CD14-positive monocyte (primary cell): ENCODE measurements around the gene CDH4. TPM values are rescaled to one million over a fixed set of nuclear protein-coding genes. Genes with fewer than 3 reads are reported as not detected.

Source experiments
- DNase-seq, 3 donors: peaks; one replicate each; pipeline ENCODE4 v3.0.0-alpha.2; 2011 to 2022
- H2AFZ ChIP-seq: 2 replicates; pipeline ENCODE4 v1.6.0; 2012; ENCODE audit warnings: mild to moderate bottlenecking, low read depth, low read length, inconsistent platforms; ENCODE audit not compliant: insufficient read depth, poor library complexity, severe bottlenecking
- H3K27ac ChIP-seq, 2 donors: 1 replicate in 1 of 2; 2 replicates in 1 of 2; pipeline ENCODE4 v1.5.1; 2012 to 2013; ENCODE audit warnings: low read length in 2 of 2, control low read depth in 1 of 2, inconsistent platforms in 1 of 2, low read depth in 1 of 2, mild to moderate bottlenecking in 1 of 2
- H3K27me3 ChIP-seq, 2 donors: one replicate each; pipeline versions ENCODE4 v1.6.0 to v1.6.1; 2011 to 2013; ENCODE audit warnings: low read length in 2 of 2; ENCODE audit not compliant: control insufficient read depth in 2 of 2, insufficient read depth in 2 of 2
- H3K36me3 ChIP-seq, 2 donors: replicated peaks in 1 of 2; 1 replicate in 1 of 2; 2 replicates in 1 of 2; pipeline versions ENCODE4 v1.5.1 to v1.6.1; 2012 to 2013; ENCODE audit warnings: low read length in 2 of 2, control low read depth in 1 of 2, inconsistent platforms in 1 of 2, mild to moderate bottlenecking in 1 of 2; ENCODE audit not compliant: insufficient read depth in 2 of 2, control insufficient read depth in 1 of 2
- H3K4me1 ChIP-seq, 2 donors: 1 replicate in 1 of 2; 2 replicates in 1 of 2; pipeline versions ENCODE4 v1.5.1 to v1.6.1; 2012 to 2013; ENCODE audit warnings: low read length in 2 of 2, control low read depth in 1 of 2, inconsistent platforms in 1 of 2, mild to moderate bottlenecking in 1 of 2, moderate library complexity in 1 of 2; ENCODE audit not compliant: insufficient read depth in 2 of 2, control insufficient read depth in 1 of 2
- H3K4me2 ChIP-seq: replicated peaks from 2 replicates; pipeline ENCODE3; 2012; ENCODE audit warnings: low read length, moderate library complexity, mild to moderate bottlenecking; ENCODE audit not compliant: poor library complexity, severe bottlenecking; ENCODE audit errors: extremely low read depth
- H3K4me3 ChIP-seq, 3 experiments: fragments of 200-600 bp in 1 of 3; sonication (generic) in 1 of 3; replicated peaks in 1 of 3; 1 replicate in 2 of 3; 2 replicates in 1 of 3; pipeline ENCODE4 v1.5.1; 2011 to 2013; ENCODE audit warnings: low read length in 3 of 3, mild to moderate bottlenecking in 3 of 3, control low read depth in 2 of 3, low read depth in 2 of 3, inconsistent platforms in 1 of 3, moderate library complexity in 1 of 3
- H3K79me2 ChIP-seq: 2 replicates; pipeline ENCODE4 v1.6.0; 2012; ENCODE audit warnings: mild to moderate bottlenecking, control low read depth, inconsistent platforms, low read length, moderate library complexity; ENCODE audit not compliant: insufficient read depth
- H3K9ac ChIP-seq: 2 replicates; pipeline ENCODE4 v1.6.0; 2017; ENCODE audit warnings: low read length, mild to moderate bottlenecking; ENCODE audit not compliant: insufficient read depth, poor library complexity, severe bottlenecking
- H3K9me3 ChIP-seq, 2 donors: replicated peaks in 1 of 2; 1 replicate in 1 of 2; 2 replicates in 1 of 2; pipeline versions ENCODE4 v1.5.1 to v1.6.1; 2012 to 2013; ENCODE audit warnings: low read length in 2 of 2, control low read depth in 1 of 2; ENCODE audit not compliant: control insufficient read depth in 1 of 2, insufficient read depth in 1 of 2
- H4K20me1 ChIP-seq: 2 replicates; pipeline ENCODE4 v1.6.0; 2012; ENCODE audit warnings: mild to moderate bottlenecking, low read length, control low read depth, moderate library complexity; ENCODE audit not compliant: insufficient read depth
- H3K27ac Mint-ChIP-seq, 7 donors: one replicate each; pipeline ENCODE4 v1.8.0; 2020; ENCODE audit warnings: mild to moderate bottlenecking in 7 of 7, mixed read lengths in 7 of 7, moderate library complexity in 6 of 7, inconsistent platforms in 2 of 7
- H3K27me3 Mint-ChIP-seq, 3 donors: one replicate each; pipeline ENCODE4 v1.8.0; 2021 to 2022; ENCODE audit warnings: low read depth in 3 of 3, mild to moderate bottlenecking in 3 of 3, mixed read lengths in 3 of 3, moderate library complexity in 3 of 3, inconsistent platforms in 1 of 3
- H3K36me3 Mint-ChIP-seq, 2 donors: one replicate each; pipeline ENCODE4 v1.8.0; 2020; ENCODE audit warnings: mixed read lengths in 2 of 2, inconsistent platforms in 1 of 2, mild to moderate bottlenecking in 1 of 2
- H3K4me1 Mint-ChIP-seq: one replicate; pipeline ENCODE4 v1.8.0; 2020; ENCODE audit warnings: mild to moderate bottlenecking, mixed read lengths
- H3K4me3 Mint-ChIP-seq, 2 donors: one replicate each; pipeline ENCODE4 v1.8.0; 2020; ENCODE audit warnings: mild to moderate bottlenecking in 2 of 2, mixed read lengths in 2 of 2, moderate library complexity in 1 of 2
- H3K9me3 Mint-ChIP-seq, 7 donors: one replicate each; pipeline ENCODE4 v1.8.0; 2020 to 2022; ENCODE audit warnings: mixed read lengths in 7 of 7, mild to moderate bottlenecking in 6 of 7, moderate library complexity in 6 of 7, inconsistent platforms in 2 of 7
- WGBS: methylation state at CpG from one replicate; pipeline ENCODE4 v1.1.5; 2013; ENCODE audit warnings: missing lambda C conversion rate; ENCODE audit not compliant: insufficient coverage; 5-methylcytosine and 5-hydroxymethylcytosine counted together
- intact Hi-C, 2 donors: fragments of 100-400 bp; cut with micrococcal nuclease; formaldehyde crosslinking; loops; one replicate each; pipeline versions ENCODE4 v1.15.0 to v1.15.1; 2023
- polyA plus RNA-seq, 3 donors: library from polyadenylated mRNA; depleted of rRNA in 1 of 3; unstranded in 2 of 3; stranded (reverse) in 1 of 3; fragments of 300-500 nt in 2 of 3; fragments of >200 nt in 1 of 3; fragmentation: Illumina TruSeq in 2 of 3; gene quantifications; 1 replicate in 2 of 3; 2 replicates in 1 of 3; pipeline ENCODE4 v1.2.3, GENCODE V29; 2012 to 2021
- TF ChIP-seq, protein P1 (sequence below): fragments of 200-600 bp; IDR thresholded peaks from one replicate; pipeline ENCODE4 v1.8.0; 2022; ENCODE audit warnings: antibody characterized with exemption, mild to moderate bottlenecking

CDH4 gene
- polyA plus RNA-seq, 3 donors: not detected

DNA sequence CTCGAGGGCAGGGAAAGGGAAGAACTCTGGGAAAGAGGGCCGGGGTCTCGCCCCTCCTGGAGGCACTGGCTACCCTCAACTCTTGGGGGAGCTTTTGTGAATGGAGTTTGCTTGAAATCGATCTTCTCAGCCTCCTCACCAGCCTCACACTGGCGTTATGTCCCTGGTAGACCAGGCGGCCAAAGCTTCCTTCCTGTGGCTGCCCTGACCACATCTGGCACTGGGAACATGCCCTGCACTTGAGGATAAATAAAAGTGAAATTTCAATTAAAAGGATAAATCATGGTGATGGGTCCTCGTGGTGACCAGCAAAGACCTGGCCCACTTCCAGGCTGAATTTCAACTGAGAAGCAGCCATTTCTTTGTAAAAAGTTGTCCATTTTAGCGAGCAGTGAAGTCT, 578.9 kb downstream of the CDH4 start:
- intact Hi-C loops: no loop called here
- no peak overlapping the region for H2AFZ ChIP-seq
- H3K27ac ChIP-seq: no peak overlapping the region
- no peaks in the 10 kb centered on the region for H3K36me3 Mint-ChIP-seq
- no peaks in the 10 kb centered on the region for H3K27me3 ChIP-seq
- no peak overlapping the region for H3K4me2 ChIP-seq
- H3K9me3 Mint-ChIP-seq: peaks cover 0 to 50% (median 20%) of the 10 kb centered on the region in 7 donors
- H3K9ac ChIP-seq: no peak overlapping the region
- H3K4me1 Mint-ChIP-seq: peaks cover 4% of the 10 kb centered on the region
- H3K27me3 Mint-ChIP-seq: peaks cover 0 to 40% (median 4%) of the 10 kb centered on the region in 3 donors
- H3K4me3 ChIP-seq: no peak overlapping the region
- no peak overlapping the region for H3K27ac Mint-ChIP-seq
- TF ChIP-seq, protein P1, sequence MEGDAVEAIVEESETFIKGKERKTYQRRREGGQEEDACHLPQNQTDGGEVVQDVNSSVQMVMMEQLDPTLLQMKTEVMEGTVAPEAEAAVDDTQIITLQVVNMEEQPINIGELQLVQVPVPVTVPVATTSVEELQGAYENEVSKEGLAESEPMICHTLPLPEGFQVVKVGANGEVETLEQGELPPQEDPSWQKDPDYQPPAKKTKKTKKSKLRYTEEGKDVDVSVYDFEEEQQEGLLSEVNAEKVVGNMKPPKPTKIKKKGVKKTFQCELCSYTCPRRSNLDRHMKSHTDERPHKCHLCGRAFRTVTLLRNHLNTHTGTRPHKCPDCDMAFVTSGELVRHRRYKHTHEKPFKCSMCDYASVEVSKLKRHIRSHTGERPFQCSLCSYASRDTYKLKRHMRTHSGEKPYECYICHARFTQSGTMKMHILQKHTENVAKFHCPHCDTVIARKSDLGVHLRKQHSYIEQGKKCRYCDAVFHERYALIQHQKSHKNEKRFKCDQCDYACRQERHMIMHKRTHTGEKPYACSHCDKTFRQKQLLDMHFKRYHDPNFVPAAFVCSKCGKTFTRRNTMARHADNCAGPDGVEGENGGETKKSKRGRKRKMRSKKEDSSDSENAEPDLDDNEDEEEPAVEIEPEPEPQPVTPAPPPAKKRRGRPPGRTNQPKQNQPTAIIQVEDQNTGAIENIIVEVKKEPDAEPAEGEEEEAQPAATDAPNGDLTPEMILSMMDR: no peak
- no peaks in the 10 kb centered on the region for H3K36me3 ChIP-seq
- H3K4me1 ChIP-seq: no peaks in the 10 kb centered on the region
- H4K20me1 ChIP-seq: no peaks in the 10 kb centered on the region
- 21% methylated on average over 3 of the region's 8 CpGs for WGBS
- H3K4me3 Mint-ChIP-seq: no peak overlapping the region
- H3K79me2 ChIP-seq: no peaks in the 10 kb centered on the region
- peaks cover 0 to 85% of the 10 kb centered on the region in 2 donors for H3K9me3 ChIP-seq
- DNase-seq: no peak

GRCh38 chr20:61832181-61832580, 580.1 kb downstream of the CDH4 start:
- H3K4me2 ChIP-seq: no peak overlapping the region
- WGBS: 88% methylated on average over 1 of the region's 2 CpGs
- no peaks in the 10 kb centered on the region for H3K4me1 ChIP-seq
- no peak overlapping the region for H3K9ac ChIP-seq
- H3K36me3 Mint-ChIP-seq: no peaks in the 10 kb centered on the region
- no peaks in the 10 kb centered on the region for H3K36me3 ChIP-seq
- H3K9me3 Mint-ChIP-seq: peaks cover 0 to 44% (median 18%) of the 10 kb centered on the region in 7 donors
- H3K4me3 Mint-ChIP-seq: no peak overlapping the region
- peaks cover 4% of the 10 kb centered on the region for H3K4me1 Mint-ChIP-seq
- peaks cover 0 to 40% (median 4%) of the 10 kb centered on the region in 3 donors for H3K27me3 Mint-ChIP-seq
- no peak overlapping the region for H3K27ac Mint-ChIP-seq
- no peak for DNase-seq
- no peaks in the 10 kb centered on the region for H3K27me3 ChIP-seq
- peaks cover 0 to 86% of the 10 kb centered on the region in 2 donors for H3K9me3 ChIP-seq
- intact Hi-C loops: no loop called here
- no peaks in the 10 kb centered on the region for H3K79me2 ChIP-seq
- no peak overlapping the region for H2AFZ ChIP-seq
- H4K20me1 ChIP-seq: no peaks in the 10 kb centered on the region
- H3K27ac ChIP-seq: no peak overlapping the region
- H3K4me3 ChIP-seq: no peak overlapping the region
- TF ChIP-seq, protein P1: no peak
